ENCODE measurements around the gene CHD5.

The CHD5 gene

GRCh38 chr1:6072774-6073479 lies 107.2 kb downstream of the CHD5 start:
- Histone ChIP-seq H3K36me3 (ENCODE audit: control insufficient read depth, insufficient read depth, low read length) (no peaks in the 10 kb centered on the region), H2AK5ac (ENCODE audit: low read length) (no peak overlapping the region), H3K56ac (ENCODE audit: low read length) (no peak overlapping the region), H4K8ac (ENCODE audit: low read depth, low read length) (no peak overlapping the region), H3K4me1 (ENCODE audit: control insufficient read depth, low read depth, low read length) (no peaks in the 10 kb centered on the region), H3K23ac (ENCODE audit: low read length) (no peak overlapping the region), H3K4ac (ENCODE audit: low read depth, low read length) (no peak overlapping the region), H2BK120ac (ENCODE audit: low read depth, low read length) (no peak overlapping the region), H2BK5ac (ENCODE audit: low read length) (no peak overlapping the region), H3K27me3 (ENCODE audit: insufficient read depth, low read length, poor library complexity) (no peaks in the 10 kb centered on the region), H3K79me2 (ENCODE audit: control insufficient read depth, insufficient read depth, low read length) (no peaks in the 10 kb centered on the region), H3K9ac (ENCODE audit: low read length) (no peak overlapping the region), H3K4me3 (ENCODE audit: low read length) (no peak overlapping the region), H3K27ac (ENCODE audit: low read depth, low read length) (no peak overlapping the region), H2BK15ac (replicated peaks; ENCODE audit: low read depth) (no peak overlapping the region), H3K79me1 (ENCODE audit: low read length) (no peaks in the 10 kb centered on the region), H4K5ac (ENCODE audit: low read length) (no peak overlapping the region), H3K4me2 (ENCODE audit: low read length) (no peak overlapping the region), H3K18ac (ENCODE audit: low read length) (no peak overlapping the region)
- no CpG with 5 or more reads among the region's 17 CpGs for WGBS (ENCODE audit: extremely low coverage, insufficient coverage, low lambda C conversion rate)
- DNase-seq = no peak

GRCh38 chr1:6071219-6071618 lies 108.9 kb downstream of the CHD5 start:
- Histone ChIP-seq H3K23ac (ENCODE audit: low read length) (no peak overlapping the region), H3K27me3 (ENCODE audit: insufficient read depth, low read length, poor library complexity) (no peaks in the 10 kb centered on the region), H3K4ac (ENCODE audit: low read depth, low read length) (no peak overlapping the region), H3K79me1 (ENCODE audit: low read length) (no peaks in the 10 kb centered on the region), H3K18ac (ENCODE audit: low read length) (no peak overlapping the region), H3K36me3 (ENCODE audit: control insufficient read depth, insufficient read depth, low read length) (no peaks in the 10 kb centered on the region), H3K79me2 (ENCODE audit: control insufficient read depth, insufficient read depth, low read length) (no peaks in the 10 kb centered on the region), H3K4me1 (ENCODE audit: control insufficient read depth, low read depth, low read length) (no peaks in the 10 kb centered on the region), H3K4me2 (ENCODE audit: low read length) (no peak overlapping the region), H2AK5ac (ENCODE audit: low read length) (no peak overlapping the region), H4K8ac (ENCODE audit: low read depth, low read length) (no peak overlapping the region), H4K5ac (ENCODE audit: low read length) (no peak overlapping the region), H3K27ac (ENCODE audit: low read depth, low read length) (no peak overlapping the region), H2BK120ac (ENCODE audit: low read depth, low read length) (no peak overlapping the region), H3K56ac (ENCODE audit: low read length) (no peak overlapping the region), H2BK15ac (replicated peaks; ENCODE audit: low read depth) (no peak overlapping the region), H2BK5ac (ENCODE audit: low read length) (no peak overlapping the region), H3K9ac (ENCODE audit: low read length) (no peak overlapping the region), H3K4me3 (ENCODE audit: low read length) (no peak overlapping the region)
- DNase-seq = no peak
- WGBS (ENCODE audit: extremely low coverage, insufficient coverage, low lambda C conversion rate) = no CpG with 5 or more reads among the region's 13 CpGs

- no peaks in the 10 kb centered on the region for H3K79me2 ChIP-seq (ENCODE audit: control insufficient read depth, insufficient read depth, low read length)
- no peak overlapping the region for H4K8ac ChIP-seq (ENCODE audit: low read depth, low read length)
- H3K4me1 ChIP-seq (ENCODE audit: control insufficient read depth, low read depth, low read length) = no peaks in the 10 kb centered on the region
- no peak overlapping the region for H3K18ac ChIP-seq (ENCODE audit: low read length)
- H4K5ac ChIP-seq (ENCODE audit: low read length) = no peak overlapping the region
- no peaks in the 10 kb centered on the region for H3K36me3 ChIP-seq (ENCODE audit: control insufficient read depth, insufficient read depth, low read length)
- no peak overlapping the region for H2AK5ac ChIP-seq (ENCODE audit: low read length)
- DNase-seq = no peak
- no peak overlapping the region for H3K4ac ChIP-seq (ENCODE audit: low read depth, low read length)
- no peaks in the 10 kb centered on the region for H3K27me3 ChIP-seq (ENCODE audit: insufficient read depth, low read length, poor library complexity)
- no peak overlapping the region for H3K4me3 ChIP-seq (ENCODE audit: low read length)
- H2BK5ac ChIP-seq (ENCODE audit: low read length) = no peak overlapping the region
- H3K27ac ChIP-seq (ENCODE audit: low read depth, low read length) = no peak overlapping the region
- no peak overlapping the region for H3K56ac ChIP-seq (ENCODE audit: low read length)
- no peak overlapping the region for H2BK120ac ChIP-seq (ENCODE audit: low read depth, low read length)
- H3K4me2 ChIP-seq (ENCODE audit: low read length) = no peak overlapping the region
- H3K23ac ChIP-seq (ENCODE audit: low read length) = no peak overlapping the region
- WGBS (ENCODE audit: extremely low coverage, insufficient coverage, low lambda C conversion rate) = no CpG with 5 or more reads among the region's 9 CpGs
- no peak overlapping the region for H3K9ac ChIP-seq (ENCODE audit: low read length)
- H2BK15ac ChIP-seq (replicated peaks; ENCODE audit: low read depth) = no peak overlapping the region
- H3K79me1 ChIP-seq (ENCODE audit: low read length) = no peaks in the 10 kb centered on the region
These were observed 109.6 kb downstream of the CHD5 start for GRCh38 chr1:6070450-6070974.

GRCh38 chr1:6069573-6069972 lies 110.5 kb downstream of the CHD5 start:
- Histone ChIP-seq H3K36me3 (ENCODE audit: control insufficient read depth, insufficient read depth, low read length) (no peaks in the 10 kb centered on the region), H3K18ac (ENCODE audit: low read length) (no peak overlapping the region)
- no CpG with 5 or more reads among the region's 14 CpGs for WGBS (ENCODE audit: extremely low coverage, insufficient coverage, low lambda C conversion rate)

GRCh38 chr1:6068932-6069331 lies 111.2 kb downstream of the CHD5 start:
- no CpG with 5 or more reads among the region's 9 CpGs for WGBS (ENCODE audit: extremely low coverage, insufficient coverage, low lambda C conversion rate)
- H3K23ac ChIP-seq (ENCODE audit: low read length) = no peak overlapping the region
- H2BK120ac ChIP-seq (ENCODE audit: low read depth, low read length) = no peak overlapping the region
- no peaks in the 10 kb centered on the region for H3K4me1 ChIP-seq (ENCODE audit: control insufficient read depth, low read depth, low read length)
- H3K4me3 ChIP-seq (ENCODE audit: low read length) = no peak overlapping the region
- H3K4ac ChIP-seq (ENCODE audit: low read depth, low read length) = no peak overlapping the region
- H4K8ac ChIP-seq (ENCODE audit: low read depth, low read length) = no peak overlapping the region
- no peaks in the 10 kb centered on the region for H3K27me3 ChIP-seq (ENCODE audit: insufficient read depth, low read length, poor library complexity)
- no peak overlapping the region for H4K5ac ChIP-seq (ENCODE audit: low read length)
- no peak for DNase-seq
- no peaks in the 10 kb centered on the region for H3K79me1 ChIP-seq (ENCODE audit: low read length)
- H3K79me2 ChIP-seq (ENCODE audit: control insufficient read depth, insufficient read depth, low read length) = no peaks in the 10 kb centered on the region
- no peak overlapping the region for H3K56ac ChIP-seq (ENCODE audit: low read length)
- no peak overlapping the region for H2BK5ac ChIP-seq (ENCODE audit: low read length)
- no peak overlapping the region for H2BK15ac ChIP-seq (replicated peaks; ENCODE audit: low read depth)
- no peak overlapping the region for H3K27ac ChIP-seq (ENCODE audit: low read depth, low read length)
- H2AK5ac ChIP-seq (ENCODE audit: low read length) = no peak overlapping the region
- no peak overlapping the region for H3K4me2 ChIP-seq (ENCODE audit: low read length)
- H3K18ac ChIP-seq (ENCODE audit: low read length) = no peak overlapping the region
- no peak overlapping the region for H3K9ac ChIP-seq (ENCODE audit: low read length)
- no peaks in the 10 kb centered on the region for H3K36me3 ChIP-seq (ENCODE audit: control insufficient read depth, insufficient read depth, low read length)

More at GRCh38 chr1:6069573-6069972, 110.5 kb downstream of the CHD5 start:
- H3K27me3 ChIP-seq (ENCODE audit: insufficient read depth, low read length, poor library complexity) = no peaks in the 10 kb centered on the region
- no peak overlapping the region for H2BK120ac ChIP-seq (ENCODE audit: low read depth, low read length)
- H3K9ac ChIP-seq (ENCODE audit: low read length) = no peak overlapping the region
- no peak overlapping the region for H4K8ac ChIP-seq (ENCODE audit: low read depth, low read length)
- no peak overlapping the region for H2BK5ac ChIP-seq (ENCODE audit: low read length)
- no peak overlapping the region for H2BK15ac ChIP-seq (replicated peaks; ENCODE audit: low read depth)
- no peak overlapping the region for H3K23ac ChIP-seq (ENCODE audit: low read length)
- H3K79me1 ChIP-seq (ENCODE audit: low read length) = no peaks in the 10 kb centered on the region
- H4K5ac ChIP-seq (ENCODE audit: low read length) = no peak overlapping the region
- no peak for DNase-seq
- H3K4me2 ChIP-seq (ENCODE audit: low read length) = no peak overlapping the region
- H2AK5ac ChIP-seq (ENCODE audit: low read length) = no peak overlapping the region
- H3K56ac ChIP-seq (ENCODE audit: low read length) = no peak overlapping the region
- no peak overlapping the region for H3K4me3 ChIP-seq (ENCODE audit: low read length)
- no peak overlapping the region for H3K27ac ChIP-seq (ENCODE audit: low read depth, low read length)
- H3K4me1 ChIP-seq (ENCODE audit: control insufficient read depth, low read depth, low read length) = no peaks in the 10 kb centered on the region
- no peaks in the 10 kb centered on the region for H3K79me2 ChIP-seq (ENCODE audit: control insufficient read depth, insufficient read depth, low read length)
- no peak overlapping the region for H3K4ac ChIP-seq (ENCODE audit: low read depth, low read length)

GRCh38 chr1:6068073-6068472 lies 112.0 kb downstream of the CHD5 start:
- Histone ChIP-seq H2BK120ac (ENCODE audit: low read depth, low read length) (no peak overlapping the region), H2BK15ac (replicated peaks; ENCODE audit: low read depth) (no peak overlapping the region), H3K36me3 (ENCODE audit: control insufficient read depth, insufficient read depth, low read length) (no peaks in the 10 kb centered on the region), H4K8ac (ENCODE audit: low read depth, low read length) (no peak overlapping the region), H3K23ac (ENCODE audit: low read length) (no peak overlapping the region), H4K5ac (ENCODE audit: low read length) (no peak overlapping the region), H3K9ac (ENCODE audit: low read length) (no peak overlapping the region), H2BK5ac (ENCODE audit: low read length) (no peak overlapping the region), H3K79me2 (ENCODE audit: control insufficient read depth, insufficient read depth, low read length) (no peaks in the 10 kb centered on the region), H3K27me3 (ENCODE audit: insufficient read depth, low read length, poor library complexity) (no peaks in the 10 kb centered on the region), H3K27ac (ENCODE audit: low read depth, low read length) (no peak overlapping the region), H2AK5ac (ENCODE audit: low read length) (no peak overlapping the region), H3K4ac (ENCODE audit: low read depth, low read length) (no peak overlapping the region), H3K4me2 (ENCODE audit: low read length) (no peak overlapping the region), H3K18ac (ENCODE audit: low read length) (no peak overlapping the region), H3K4me1 (ENCODE audit: control insufficient read depth, low read depth, low read length) (no peaks in the 10 kb centered on the region), H3K79me1 (ENCODE audit: low read length) (no peaks in the 10 kb centered on the region), H3K4me3 (ENCODE audit: low read length) (no peak overlapping the region), H3K56ac (ENCODE audit: low read length) (no peak overlapping the region)
- no CpG with 5 or more reads among the region's 5 CpGs for WGBS (ENCODE audit: extremely low coverage, insufficient coverage, low lambda C conversion rate)
- DNase-seq = no peak
